Spleen (tissue), 11 donors: Measurements from ENCODE around the gene PEPD. TPM values are rescaled to one million over a fixed set of nuclear protein-coding genes. Genes with fewer than 3 reads are reported as not detected.

Experiments
- DNase-seq: peaks from one replicate; pipeline ENCODE4 v3.0.0-alpha.2; 2020
- H3K27ac ChIP-seq, 8 donors: fragments of 200-600 bp; sonication (generic) in 7 of 8; 1 replicate in 4 of 8; 2 replicates in 4 of 8; pipeline versions ENCODE4 v1.5.0 to v1.8.0; 2016 to 2021; ENCODE audit warnings: inconsistent platforms in 4 of 8, mild to moderate bottlenecking in 4 of 8, moderate library complexity in 1 of 8
- H3K27me3 ChIP-seq, 7 donors: fragments of 200-600 bp; sonication (generic) in 6 of 7; replicated peaks in 1 of 7; 1 replicate in 4 of 7; 2 replicates in 3 of 7; pipeline versions ENCODE4 v1.5.0 to v1.8.0; 2016 to 2021; ENCODE audit warnings: inconsistent platforms in 3 of 7, mild to moderate bottlenecking in 1 of 7
- H3K36me3 ChIP-seq, 6 donors: fragments of 200-600 bp; sonication (generic) in 5 of 6; 1 replicate in 4 of 6; 2 replicates in 2 of 6; pipeline versions ENCODE4 v1.5.0 to v1.8.0; 2016 to 2021; ENCODE audit warnings: inconsistent platforms in 2 of 6
- H3K4me1 ChIP-seq, 6 donors: fragments of 200-600 bp; sonication (generic) in 5 of 6; 1 replicate in 3 of 6; 2 replicates in 3 of 6; pipeline versions ENCODE4 v1.5.0 to v1.8.0; 2016 to 2021; ENCODE audit warnings: inconsistent platforms in 3 of 6
- H3K4me3 ChIP-seq, 8 donors: fragments of 200-600 bp; sonication (generic) in 7 of 8; 1 replicate in 4 of 8; 2 replicates in 4 of 8; pipeline versions ENCODE4 v1.5.0 to v1.8.0; 2016 to 2021; ENCODE audit warnings: inconsistent platforms in 4 of 8, mild to moderate bottlenecking in 4 of 8, moderate library complexity in 2 of 8
- H3K9me3 ChIP-seq, 8 donors: fragments of 200-600 bp; sonication (generic) in 7 of 8; 1 replicate in 4 of 8; 2 replicates in 4 of 8; pipeline versions ENCODE4 v1.5.0 to v1.8.0; 2016 to 2021; ENCODE audit warnings: inconsistent platforms in 4 of 8
- CTCF ChIP-seq, 11 experiments: fragments of 200-600 bp in 7 of 11; fragments of 450-650 bp in 4 of 11; sonication (generic) in 4 of 11; IDR thresholded peaks in 8 of 11; conservative IDR thresholded peaks in 3 of 11; 1 replicate in 7 of 11; 2 replicates in 4 of 11; pipeline versions ENCODE4 v1.4.0 to v1.8.0; 2016 to 2021; ENCODE audit warnings: antibody characterized with exemption in 11 of 11, inconsistent platforms in 4 of 11, mild to moderate bottlenecking in 1 of 11
- POLR2A ChIP-seq, 3 donors: fragments of 450-650 bp; IDR thresholded peaks; one replicate each; pipeline ENCODE4 v1.5.1; 2017; ENCODE audit warnings: antibody characterized with exemption in 3 of 3, mild to moderate bottlenecking in 1 of 3
- POLR2AphosphoS5 ChIP-seq, 3 donors: sonication (generic); formaldehyde crosslinking; IDR thresholded peaks; one replicate each; pipeline ENCODE4 v1.5.1; 2017; ENCODE audit warnings: antibody characterized with exemption in 3 of 3
- WGBS, 5 donors: extraction: QIAGEN DNeasy Blood & Tissue Kit in 3 of 5; methylation state at CpG; one replicate each; pipeline versions ENCODE4 v1.1.5 to v1.1.7; 2013 to 2018; 5-methylcytosine and 5-hydroxymethylcytosine counted together
- intact Hi-C: fragments of 100-400 bp; cut with DNase I; formaldehyde crosslinking; loops from one replicate; pipeline ENCODE4 v1.15.0; 2023; ENCODE audit warnings: low total_unique reads
- polyA plus RNA-seq, 3 donors: library from polyadenylated mRNA; stranded (reverse); fragments of 200-250 nt; gene quantifications; one replicate each; pipeline ENCODE4 v1.2.1, GENCODE V29; 2013
- total RNA-seq, 7 donors: library from RNA; depleted of rRNA in 3 of 7; stranded (reverse); fragments of >200 nt in 3 of 7; fragmentation: NEBNext Ultra II Directional in 4 of 7; extraction: Animal tissue kit (Norgen Biotek cat#: 25700) in 4 of 7; gene quantifications; one replicate each; pipeline versions ENCODE4 v1.1.0 to v1.2.1, GENCODE V29; 2016 to 2021
- donor health status: healthy with polysubstance abuse.
- donor health status: DM: no; HTN: no; CAD: no; lungs with moderate emphysema.
- donor health status: DM: no; HTN: no; CAD: no.
- donor health status: Bipolar disorder and iron deficiency.
- donor health status: healthy.
- donor health status: DM: no; HTN: no; CAD: no.
- donor health status: DM: yes; HTN: yes; CAD: no.

Gene PEPD
- total and polyA plus RNA-seq, 10 donors, result 38.4 to 98.3 (median 69.8) TPM

- peaks cover 0 to 32% (median 8%) of the 10 kb centered on the region in 6 donors for H3K36me3 ChIP-seq
- intact Hi-C loops, result no loop called here
- H3K9me3 ChIP-seq, result no peaks in the 10 kb centered on the region
- peak; percentile 36 for DNase-seq
- H3K27me3 ChIP-seq, result no peaks in the 10 kb centered on the region
- no peak overlapping the region for H3K4me3 ChIP-seq
- 87 to 96% (median 92%) methylated on average over 10 of the region's 10 CpGs for whole genome bisulfite sequencing, 5 donors
- H3K4me1 ChIP-seq, result no peaks in the 10 kb centered on the region
- TF ChIP-seq POLR2A (IDR thresholded peaks at IDR 0.05) (no peak), POLR2AphosphoS5 (IDR thresholded peaks at IDR 0.05) (no peak), CTCF (IDR thresholded peaks at IDR 0.05 in 8 of 11, conservative IDR thresholded peaks at IDR 0.05 in 3 of 11) (no peak)
- no peak overlapping the region for H3K27ac ChIP-seq
These were observed 64.8 kb downstream of the PEPD start for GRCh38 chr19:33456845-33457220.

GRCh38 chr19:33456076-33456844, 65.3 kb downstream of the PEPD start:
- whole genome bisulfite sequencing, 5 donors, result 86 to 95% (median 94%) methylated on average over 9 to 11 of the region's 11 CpGs
- peak; percentile 56 for DNase-seq
- no peak for TF ChIP-seq POLR2A (IDR thresholded peaks at IDR 0.05)
- TF ChIP-seq POLR2AphosphoS5 (IDR thresholded peaks at IDR 0.05), result no peak
- no peak for TF ChIP-seq CTCF (IDR thresholded peaks at IDR 0.05 in 8 of 11, conservative IDR thresholded peaks at IDR 0.05 in 3 of 11)
- no peaks in the 10 kb centered on the region for H3K4me1 ChIP-seq
- no peak overlapping the region for H3K27ac ChIP-seq
- H3K9me3 ChIP-seq, result no peaks in the 10 kb centered on the region
- H3K27me3 ChIP-seq, result no peaks in the 10 kb centered on the region
- H3K4me3 ChIP-seq, result no peak overlapping the region
- intact Hi-C loops, result no loop called here
- peaks cover 0 to 26% (median 2%) of the 10 kb centered on the region in 6 donors for H3K36me3 ChIP-seq

GRCh38 chr19:33453265-33453664, 68.3 kb downstream of the PEPD start:
- H3K27ac ChIP-seq, result no peak overlapping the region
- H3K36me3 ChIP-seq, result peaks cover 0 to 24% (median 0%) of the 10 kb centered on the region in 6 donors
- H3K9me3 ChIP-seq, result no peaks in the 10 kb centered on the region
- DNase-seq, result no peak
- intact Hi-C loops, result no loop called here
- no peaks in the 10 kb centered on the region for H3K4me1 ChIP-seq
- TF ChIP-seq POLR2A (IDR thresholded peaks at IDR 0.05) (no peak), CTCF (IDR thresholded peaks at IDR 0.05 in 8 of 11, conservative IDR thresholded peaks at IDR 0.05 in 3 of 11) (no peak), POLR2AphosphoS5 (IDR thresholded peaks at IDR 0.05) (no peak)
- 83 to 95% (median 91%) methylated on average over 3 of the region's 3 CpGs for WGBS, 5 donors
- no peaks in the 10 kb centered on the region for H3K27me3 ChIP-seq
- no peak overlapping the region for H3K4me3 ChIP-seq

GRCh38 chr19:33450689-33451088, 70.9 kb downstream of the PEPD start:
- no peaks in the 10 kb centered on the region for H3K27me3 ChIP-seq
- WGBS, 5 donors, result 94 to 99% (median 96%) methylated on average over 7 of the region's 7 CpGs
- intact Hi-C loops, result no loop called here

More at GRCh38 chr19:33450689-33451088, 70.9 kb downstream of the PEPD start:
- TF ChIP-seq POLR2A (IDR thresholded peaks at IDR 0.05) (no peak), POLR2AphosphoS5 (IDR thresholded peaks at IDR 0.05) (no peak), CTCF (IDR thresholded peaks at IDR 0.05 in 8 of 11, conservative IDR thresholded peaks at IDR 0.05 in 3 of 11) (no peak)
- Histone ChIP-seq H3K36me3 (peaks cover 0 to 26% (median 0%) of the 10 kb centered on the region in 6 donors), H3K4me1 (no peaks in the 10 kb centered on the region), H3K27ac (no peak overlapping the region), H3K4me3 (no peak overlapping the region), H3K9me3 (no peaks in the 10 kb centered on the region)
- peak; percentile 35 for DNase-seq
